MCF 10A (cell line): ENCODE measurements around the gene LMTK2. TPM values are rescaled to one million over a fixed set of nuclear protein-coding genes. Genes with fewer than 3 reads are reported as not detected.

ENCODE experiments used
- BruUV-seq: library from RNA; stranded (reverse); fragments of 400-500 nt; replicated peaks from 2 replicates; lab custom pipeline; 2021; lab: Mats Ljungman, UMichigan
- CTCF ChIA-PET: fragments of 300-600 bp; sonication (Branson Sonifier 250); formaldehyde crosslinking; extraction: SDS; loops from one replicate; lab custom pipeline; 2021; ENCODE audit warnings: antibody characterized with exemption, inconsistent platforms; lab: Yijun Ruan, JAX
- POLR2A ChIA-PET: fragments of 300-600, 350-650 bp; sonication (Branson Sonifier 250); formaldehyde crosslinking; extraction: SDS; loops from one replicate; lab custom pipeline; 2020; ENCODE audit warnings: antibody characterized with exemption, inconsistent platforms; lab: Yijun Ruan, JAX
- DNase-seq: peaks from one replicate; pipeline ENCODE4 v3.0.0-alpha.2; 2018; ENCODE audit not compliant: unreplicated experiment
- H3K27ac Mint-ChIP-seq: one replicate; pipeline ENCODE4 v1.8.0; 2022; ENCODE audit warnings: mild to moderate bottlenecking, low read depth, mixed read lengths; ENCODE audit not compliant: unreplicated experiment
- H3K27me3 Mint-ChIP-seq: one replicate; pipeline ENCODE4 v1.8.0; 2022; ENCODE audit warnings: mixed read lengths; ENCODE audit not compliant: insufficient read depth, unreplicated experiment
- H3K36me3 Mint-ChIP-seq: one replicate; pipeline ENCODE4 v1.8.0; 2022; ENCODE audit warnings: mild to moderate bottlenecking, moderate library complexity, mixed read lengths; ENCODE audit not compliant: insufficient read depth, unreplicated experiment
- H3K4me1 Mint-ChIP-seq: one replicate; pipeline ENCODE4 v1.8.0; 2022; ENCODE audit warnings: mixed read lengths; ENCODE audit not compliant: insufficient read depth, unreplicated experiment
- H3K4me3 Mint-ChIP-seq: one replicate; pipeline ENCODE4 v1.8.0; 2022; ENCODE audit warnings: mild to moderate bottlenecking, moderate library complexity, mixed read lengths; ENCODE audit not compliant: unreplicated experiment
- H3K9me3 Mint-ChIP-seq: one replicate; pipeline ENCODE4 v1.8.0; 2022; ENCODE audit warnings: mixed read lengths; ENCODE audit not compliant: unreplicated experiment
- intact Hi-C: fragments of 100-400 bp; cut with micrococcal nuclease; formaldehyde crosslinking; loops from 2 replicates; pipeline ENCODE4 v1.14.1; 2022
- total RNA-seq: library from RNA; stranded (reverse); gene quantifications from 2 replicates; pipeline ENCODE4 v1.2.3, GENCODE V29; 2022
- TF ChIP-seq, protein P1 (sequence below): fragments of 200-600 bp; IDR thresholded peaks from one replicate; pipeline ENCODE4 v1.8.0; 2022; ENCODE audit warnings: antibody characterized with exemption, mild to moderate bottlenecking; ENCODE audit not compliant: unreplicated experiment

Gene LMTK2
- total RNA-seq, 1 experiment from 2014 or later: 16.8 TPM

DNA sequence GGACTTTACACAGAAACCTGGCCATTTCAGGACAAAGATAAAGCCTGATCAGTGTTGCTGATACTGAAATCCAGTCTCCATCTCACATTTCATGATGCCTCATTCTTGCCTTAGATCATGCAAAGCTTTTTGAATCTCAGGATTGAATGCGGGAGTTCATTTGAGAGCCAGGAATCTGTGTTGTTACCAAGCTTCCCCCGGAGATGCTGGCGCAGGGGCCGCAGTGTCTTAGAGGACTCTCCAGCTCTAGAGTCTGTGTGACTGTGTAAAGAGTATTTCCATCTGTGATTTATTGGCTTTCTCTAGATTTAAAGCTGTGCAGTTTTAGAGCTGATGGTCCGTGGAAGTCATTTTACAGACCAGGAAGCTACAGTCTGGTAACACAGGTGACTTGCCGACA, 32.0 kb downstream of the LMTK2 start:
- no peaks in the 10 kb centered on the region for H3K27me3 Mint-ChIP-seq
- TF ChIP-seq, protein P1, sequence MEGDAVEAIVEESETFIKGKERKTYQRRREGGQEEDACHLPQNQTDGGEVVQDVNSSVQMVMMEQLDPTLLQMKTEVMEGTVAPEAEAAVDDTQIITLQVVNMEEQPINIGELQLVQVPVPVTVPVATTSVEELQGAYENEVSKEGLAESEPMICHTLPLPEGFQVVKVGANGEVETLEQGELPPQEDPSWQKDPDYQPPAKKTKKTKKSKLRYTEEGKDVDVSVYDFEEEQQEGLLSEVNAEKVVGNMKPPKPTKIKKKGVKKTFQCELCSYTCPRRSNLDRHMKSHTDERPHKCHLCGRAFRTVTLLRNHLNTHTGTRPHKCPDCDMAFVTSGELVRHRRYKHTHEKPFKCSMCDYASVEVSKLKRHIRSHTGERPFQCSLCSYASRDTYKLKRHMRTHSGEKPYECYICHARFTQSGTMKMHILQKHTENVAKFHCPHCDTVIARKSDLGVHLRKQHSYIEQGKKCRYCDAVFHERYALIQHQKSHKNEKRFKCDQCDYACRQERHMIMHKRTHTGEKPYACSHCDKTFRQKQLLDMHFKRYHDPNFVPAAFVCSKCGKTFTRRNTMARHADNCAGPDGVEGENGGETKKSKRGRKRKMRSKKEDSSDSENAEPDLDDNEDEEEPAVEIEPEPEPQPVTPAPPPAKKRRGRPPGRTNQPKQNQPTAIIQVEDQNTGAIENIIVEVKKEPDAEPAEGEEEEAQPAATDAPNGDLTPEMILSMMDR: no peak
- no peaks in the 10 kb centered on the region for H3K9me3 Mint-ChIP-seq
- peaks cover 12% of the 10 kb centered on the region for H3K4me1 Mint-ChIP-seq
- POLR2A ChIA-PET: no interaction called here
- H3K27ac Mint-ChIP-seq: no peak overlapping the region
- no TSS peak for BruUV-seq
- CTCF ChIA-PET: interaction anchor here (0.8 to 1.0 kb wide), 3 partner anchors 19 to 30 kb away, joined by 3 to 5 read pairs (median 4); no protein-coding TSS in a partner anchor
- no peak overlapping the region for H3K4me3 Mint-ChIP-seq
- intact Hi-C loops: no loop called here
- peaks cover 36% of the 10 kb centered on the region for H3K36me3 Mint-ChIP-seq
- no peak for DNase-seq

DNA sequence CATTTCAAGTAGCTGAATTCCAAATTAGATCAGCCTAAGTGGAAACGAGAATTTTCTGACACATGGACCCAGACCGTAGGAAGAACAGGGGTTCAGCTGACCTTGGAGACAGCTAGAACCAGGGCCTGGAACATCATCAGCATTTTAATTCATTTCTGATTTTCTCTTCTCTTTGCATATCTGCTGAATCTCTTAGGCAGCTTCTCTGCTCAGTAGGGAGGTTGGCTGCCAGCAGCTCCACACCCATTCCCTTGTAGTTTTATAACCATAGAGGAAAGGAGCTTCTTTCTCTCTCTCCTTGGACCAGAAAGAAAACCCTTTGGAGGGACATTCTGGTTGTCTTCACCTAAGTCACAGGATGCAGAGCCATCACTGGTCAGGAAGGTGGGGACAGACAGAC, 36.0 kb downstream of the LMTK2 start:
- H3K27me3 Mint-ChIP-seq: no peaks in the 10 kb centered on the region
- ChIA-PET POLR2A (no interaction called here), CTCF (interaction anchor here (0.6 to 3.3 kb wide), 6 partner anchors 23 to 122 kb away, joined by 3 to 13 read pairs (median 3); no protein-coding TSS in a partner anchor)
- peaks cover 8% of the 10 kb centered on the region for H3K9me3 Mint-ChIP-seq
- H3K4me3 Mint-ChIP-seq: no peak overlapping the region
- TF ChIP-seq, protein P1: no peak
- DNase-seq: no peak
- peaks cover 36% of the 10 kb centered on the region for H3K36me3 Mint-ChIP-seq
- H3K4me1 Mint-ChIP-seq: no peaks in the 10 kb centered on the region
- intact Hi-C loops: no loop called here
- H3K27ac Mint-ChIP-seq: no peak overlapping the region
- BruUV-seq: no TSS peak

DNA sequence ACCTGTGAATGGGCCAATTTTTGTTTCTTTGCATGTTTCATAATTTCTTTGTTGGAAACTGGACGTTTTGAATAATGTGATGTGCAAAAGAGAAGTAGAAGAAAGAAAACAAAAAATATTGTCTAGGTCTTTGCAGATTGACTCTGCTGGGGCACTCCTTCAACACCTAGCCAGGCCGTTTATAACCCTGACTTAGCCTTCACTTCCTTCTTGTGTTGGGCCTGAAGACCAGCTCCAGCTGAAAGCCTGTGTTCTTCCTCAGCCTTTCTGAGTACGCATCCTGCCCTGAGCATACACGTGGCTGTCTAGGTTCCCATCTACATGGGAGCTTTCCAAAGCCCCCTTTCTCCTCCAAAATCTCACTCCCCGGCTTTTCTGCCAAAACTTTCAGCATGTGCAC, 41.9 kb downstream of the LMTK2 start:
- POLR2A ChIA-PET: interaction anchor here (1.9 kb wide), 1 partner anchor 17 kb away, joined by 4 read pairs; no protein-coding TSS in a partner anchor

DNA sequence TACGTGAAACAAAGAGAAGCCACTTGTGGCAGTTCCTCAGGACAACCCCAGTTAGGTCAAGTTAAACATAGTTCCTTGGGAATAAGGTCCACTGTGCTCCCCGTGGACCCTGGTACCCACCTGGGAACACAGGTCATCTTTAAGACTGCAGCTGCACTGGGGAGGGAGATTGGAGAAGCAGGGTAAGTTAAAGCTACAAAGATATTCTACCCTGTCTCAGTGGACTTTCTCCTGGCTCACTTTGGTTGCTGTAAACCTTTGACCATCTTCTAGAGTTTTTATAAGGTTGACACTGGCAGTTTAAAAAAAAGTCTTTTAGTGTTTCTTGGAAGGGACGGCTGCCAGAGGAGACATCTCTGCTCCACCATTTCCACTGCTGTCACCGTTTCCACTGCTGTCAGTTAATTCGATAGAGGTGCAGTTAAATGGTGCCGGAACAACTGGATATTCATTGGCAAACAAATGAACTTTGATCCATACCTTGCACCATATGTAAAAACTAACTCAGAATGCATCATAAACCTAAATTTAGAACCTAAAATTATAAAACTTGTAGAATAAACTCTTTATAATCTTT, 42.5 kb downstream of the LMTK2 start:
- CTCF ChIA-PET: interaction anchor here (1.0 to 2.0 kb wide), 3 partner anchors 18 to 19 kb away, joined by 5 to 7 read pairs (median 6); no protein-coding TSS in a partner anchor
- Mint-ChIP-seq H3K27ac (no peak overlapping the region), H3K4me3 (no peak overlapping the region), H3K36me3 (peaks cover 34% of the 10 kb centered on the region), H3K9me3 (peaks cover 8% of the 10 kb centered on the region), H3K27me3 (no peaks in the 10 kb centered on the region), H3K4me1 (no peaks in the 10 kb centered on the region)
- intact Hi-C loops: no loop called here
- BruUV-seq: no TSS peak
- no peak for DNase-seq
- TF ChIP-seq, protein P1: no peak
- POLR2A ChIA-PET: interaction anchor here (1.9 kb wide), 1 partner anchor 18 kb away, joined by 4 read pairs; no protein-coding TSS in a partner anchor

More for the DNA sequence above, 41.9 kb downstream of the LMTK2 start:
- peaks cover 8% of the 10 kb centered on the region for H3K9me3 Mint-ChIP-seq
- H3K27me3 Mint-ChIP-seq: no peaks in the 10 kb centered on the region
- H3K36me3 Mint-ChIP-seq: peaks cover 30% of the 10 kb centered on the region
- TF ChIP-seq, protein P1: no peak
- CTCF ChIA-PET: interaction anchor here (1.0 to 2.0 kb wide), 3 partner anchors 17 to 20 kb away, joined by 5 to 7 read pairs (median 6); no protein-coding TSS in a partner anchor
- no TSS peak for BruUV-seq
- H3K27ac Mint-ChIP-seq: no peak overlapping the region
- H3K4me3 Mint-ChIP-seq: no peak overlapping the region
- DNase-seq: no peak
- intact Hi-C loops: no loop called here
- no peaks in the 10 kb centered on the region for H3K4me1 Mint-ChIP-seq
